Right atrium auricular region (tissue), 2 donors: ENCODE results near the gene MLLT1. TPM values are rescaled to one million over a fixed set of nuclear protein-coding genes. Genes with fewer than 3 reads are reported as not detected.
A peak's percentile ranks its signal among the peaks of the same experiment; 100 is the strongest.

Experiments used
- DNase-seq: peaks from one replicate; pipeline ENCODE4 v3.0.0-alpha.2; 2019; ENCODE audit warnings: low spot score
- H3K27ac ChIP-seq, 2 donors: fragments of 200-600 bp; sonication (generic); 1 replicate in 1 of 2; 2 replicates in 1 of 2; pipeline ENCODE4 v1.5.1; 2016 to 2019
- H3K27me3 ChIP-seq, 2 donors: fragments of 200-600 bp; sonication (generic); one replicate each; pipeline versions ENCODE4 v1.5.1 to v1.6.0; 2017 to 2019
- H3K36me3 ChIP-seq: fragments of 200-600 bp; sonication (generic); one replicate; pipeline ENCODE4 v1.5.1; 2016
- H3K4me1 ChIP-seq, 2 donors: fragments of 200-600 bp; sonication (generic); one replicate each; pipeline versions ENCODE4 v1.5.1 to v1.6.0; 2017 to 2019
- H3K4me3 ChIP-seq, 2 donors: fragments of 200-600 bp; sonication (generic); 1 replicate in 1 of 2; 2 replicates in 1 of 2; pipeline ENCODE4 v1.5.1; 2017 to 2019; ENCODE audit warnings: mild to moderate bottlenecking in 1 of 2, moderate library complexity in 1 of 2
- H3K9me3 ChIP-seq, 2 donors: fragments of 200-600 bp; sonication (generic); one replicate each; pipeline ENCODE4 v1.5.1; 2019
- total RNA-seq, 2 donors: library from RNA; depleted of rRNA; stranded (reverse); fragments of >200 nt; gene quantifications; one replicate each; pipeline ENCODE4 v1.1.0, GENCODE V29; 2016
- TF ChIP-seq, protein P1 (sequence below), 2 donors: fragments of 200-600 bp; sonication (generic); IDR thresholded peaks; one replicate each; pipeline ENCODE4 v1.5.1; 2019; ENCODE audit warnings: antibody characterized with exemption in 2 of 2

The MLLT1 gene
- total RNA-seq, 2 donors from 2014 or later = 21.2 to 36.9 TPM

DNA sequence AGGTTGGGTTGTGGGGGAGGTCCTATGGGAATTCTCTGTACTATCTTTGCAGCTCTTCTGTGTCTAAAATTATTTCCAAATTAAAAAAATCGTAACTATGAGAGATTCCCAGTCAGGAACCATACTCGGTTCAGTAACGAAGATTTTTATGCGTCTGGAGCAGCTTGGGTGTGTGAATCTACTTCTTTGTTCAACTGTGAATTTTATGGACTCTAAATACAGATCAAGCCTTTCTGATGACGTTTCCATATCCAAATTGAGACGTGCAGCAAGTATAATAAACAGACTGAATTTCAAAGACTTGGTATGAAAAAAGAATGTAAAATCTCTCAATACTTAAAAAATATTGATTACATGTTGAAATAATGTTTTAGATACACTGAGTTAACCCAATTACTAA, 30.9 kb downstream of the MLLT1 start:
- Histone ChIP-seq H3K4me1 (peaks cover 0 to 22% of the 10 kb centered on the region in 2 donors), H3K4me3 (no peak overlapping the region), H3K27me3 (no peaks in the 10 kb centered on the region), H3K27ac (peak overlapping the region in 1 of 2 donors; percentile 27), H3K36me3 (no peaks in the 10 kb centered on the region), H3K9me3 (no peaks in the 10 kb centered on the region)
- TF ChIP-seq, protein P1, sequence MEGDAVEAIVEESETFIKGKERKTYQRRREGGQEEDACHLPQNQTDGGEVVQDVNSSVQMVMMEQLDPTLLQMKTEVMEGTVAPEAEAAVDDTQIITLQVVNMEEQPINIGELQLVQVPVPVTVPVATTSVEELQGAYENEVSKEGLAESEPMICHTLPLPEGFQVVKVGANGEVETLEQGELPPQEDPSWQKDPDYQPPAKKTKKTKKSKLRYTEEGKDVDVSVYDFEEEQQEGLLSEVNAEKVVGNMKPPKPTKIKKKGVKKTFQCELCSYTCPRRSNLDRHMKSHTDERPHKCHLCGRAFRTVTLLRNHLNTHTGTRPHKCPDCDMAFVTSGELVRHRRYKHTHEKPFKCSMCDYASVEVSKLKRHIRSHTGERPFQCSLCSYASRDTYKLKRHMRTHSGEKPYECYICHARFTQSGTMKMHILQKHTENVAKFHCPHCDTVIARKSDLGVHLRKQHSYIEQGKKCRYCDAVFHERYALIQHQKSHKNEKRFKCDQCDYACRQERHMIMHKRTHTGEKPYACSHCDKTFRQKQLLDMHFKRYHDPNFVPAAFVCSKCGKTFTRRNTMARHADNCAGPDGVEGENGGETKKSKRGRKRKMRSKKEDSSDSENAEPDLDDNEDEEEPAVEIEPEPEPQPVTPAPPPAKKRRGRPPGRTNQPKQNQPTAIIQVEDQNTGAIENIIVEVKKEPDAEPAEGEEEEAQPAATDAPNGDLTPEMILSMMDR (IDR thresholded peaks at IDR 0.05) = no peak
- DNase-seq = no peak

DNA sequence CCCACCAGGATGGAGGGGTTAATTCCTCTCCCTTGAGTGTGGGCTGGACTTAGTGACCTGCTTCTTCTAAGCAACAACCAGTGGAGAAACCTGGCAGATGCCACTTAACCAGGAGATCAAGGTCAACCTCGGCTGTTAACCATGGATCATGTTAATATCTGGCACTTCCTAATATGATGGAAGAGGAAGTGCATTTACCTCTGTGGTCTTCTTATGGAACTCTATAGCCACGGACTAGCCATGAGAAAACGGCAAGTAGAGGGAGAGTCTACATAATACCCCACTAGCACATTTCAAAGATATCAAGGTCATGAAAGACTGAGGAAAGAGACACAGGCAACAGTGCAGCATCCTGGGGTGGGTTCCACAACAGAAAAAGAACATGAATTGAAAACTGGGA, 31.4 kb downstream of the MLLT1 start:
- Histone ChIP-seq H3K27ac (no peak overlapping the region), H3K4me1 (peaks cover 0 to 27% of the 10 kb centered on the region in 2 donors), H3K36me3 (no peaks in the 10 kb centered on the region), H3K9me3 (no peaks in the 10 kb centered on the region), H3K4me3 (no peak overlapping the region), H3K27me3 (no peaks in the 10 kb centered on the region)
- TF ChIP-seq, protein P1 (IDR thresholded peaks at IDR 0.05) = no peak
- no peak for DNase-seq

DNA sequence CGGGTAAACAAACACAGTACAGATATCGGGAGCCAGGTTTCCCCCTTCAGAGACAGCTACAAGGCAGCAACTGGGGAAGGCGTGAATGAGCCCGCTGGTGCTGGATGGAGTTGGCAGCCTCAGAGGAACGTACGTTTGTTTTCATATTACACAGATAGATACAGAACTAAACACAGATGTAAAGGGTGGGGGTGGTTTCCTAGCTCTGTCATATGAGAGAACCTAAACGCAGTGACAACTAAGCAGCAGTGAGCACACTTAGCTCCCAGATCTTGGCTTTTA, 32.8 kb downstream of the MLLT1 start:
- TF ChIP-seq, protein P1 (IDR thresholded peaks at IDR 0.05) = no peak
- H3K9me3 ChIP-seq = no peaks in the 10 kb centered on the region
- DNase-seq = no peak
- H3K27me3 ChIP-seq = no peaks in the 10 kb centered on the region
- H3K4me1 ChIP-seq = peaks cover 0 to 41% of the 10 kb centered on the region in 2 donors
- no peak overlapping the region for H3K27ac ChIP-seq
- no peaks in the 10 kb centered on the region for H3K36me3 ChIP-seq
- H3K4me3 ChIP-seq = no peak overlapping the region

DNA sequence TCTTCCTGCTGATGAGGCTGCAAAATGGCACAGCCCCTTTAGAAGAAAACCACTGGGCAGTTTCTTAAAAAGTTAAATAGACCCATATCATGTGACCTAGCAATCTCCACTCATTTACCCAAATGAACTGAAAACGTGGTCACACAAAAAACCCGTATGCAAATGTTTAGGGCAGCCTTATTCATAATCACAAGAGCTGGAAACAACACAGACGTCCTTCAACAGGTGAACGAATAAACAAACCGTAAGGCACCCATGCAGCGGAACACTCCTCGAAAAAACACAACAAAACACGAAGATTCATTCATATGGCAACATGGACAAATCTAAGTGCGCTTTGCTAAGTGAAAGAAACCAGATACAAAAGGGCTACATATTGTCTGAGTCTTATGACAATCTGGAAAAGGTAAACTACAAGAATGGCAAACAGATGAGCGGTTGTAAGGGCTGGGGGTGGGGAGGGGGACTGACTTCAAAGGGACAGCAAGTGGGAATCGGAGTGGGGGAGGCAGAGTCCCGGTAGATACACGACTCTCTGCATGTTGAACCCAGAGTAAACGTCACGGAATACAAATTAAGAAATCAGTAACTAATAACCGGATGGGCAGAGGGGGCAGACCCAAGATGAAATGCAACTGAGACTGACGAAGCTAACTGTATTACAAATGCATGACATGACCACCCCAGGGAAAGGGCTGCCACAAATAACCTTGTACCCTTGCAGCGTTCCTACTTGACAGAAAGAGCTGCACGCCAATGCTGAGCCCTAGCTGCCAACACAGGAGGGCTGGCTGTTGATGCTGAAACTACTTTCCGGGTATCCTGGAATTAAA, 33.4 kb downstream of the MLLT1 start:
- peaks cover 0 to 47% of the 10 kb centered on the region in 2 donors for H3K4me1 ChIP-seq
- H3K9me3 ChIP-seq = no peaks in the 10 kb centered on the region
- no peak overlapping the region for H3K4me3 ChIP-seq
- H3K27me3 ChIP-seq = no peaks in the 10 kb centered on the region
- H3K36me3 ChIP-seq = no peaks in the 10 kb centered on the region
- no peak overlapping the region for H3K27ac ChIP-seq
- DNase-seq = no peak
- TF ChIP-seq, protein P1 (IDR thresholded peaks at IDR 0.05) = no peak

- Histone ChIP-seq H3K27me3 (no peaks in the 10 kb centered on the region), H3K36me3 (no peaks in the 10 kb centered on the region), H3K4me3 (no peak overlapping the region), H3K27ac (peak overlapping the region in 1 of 2 donors; percentile 8), H3K9me3 (no peaks in the 10 kb centered on the region), H3K4me1 (peaks cover 0 to 61% of the 10 kb centered on the region in 2 donors)
- TF ChIP-seq, protein P1 (IDR thresholded peaks at IDR 0.05) = no peak
- DNase-seq = no peak
Observed at GRCh38 chr19:6242677-6243076, 37.1 kb downstream of the MLLT1 start.
